Activated effector memory CD4-positive, alpha-beta T cell treated with anti-CD3 and anti-CD28 coated beads, Interleukin-2, amount 50 U/mL, for 16 hours (primary cell): ENCODE results near the gene PRRX2.
"Not testable (repeated sequence)": the region's sequence is repeated elsewhere in the genome, so short reads cannot be mapped to it uniquely, and the experiment has no call there.

ENCODE experiments used
- DNase-seq: peaks from one replicate; pipeline ENCODE4 v3.0.0-alpha.2; 2020

Gene PRRX2

GRCh38 chr9:129737479-129738274, 72.2 kb downstream of the PRRX2 start:
- DNase-seq, result peak; percentile 94

DNA sequence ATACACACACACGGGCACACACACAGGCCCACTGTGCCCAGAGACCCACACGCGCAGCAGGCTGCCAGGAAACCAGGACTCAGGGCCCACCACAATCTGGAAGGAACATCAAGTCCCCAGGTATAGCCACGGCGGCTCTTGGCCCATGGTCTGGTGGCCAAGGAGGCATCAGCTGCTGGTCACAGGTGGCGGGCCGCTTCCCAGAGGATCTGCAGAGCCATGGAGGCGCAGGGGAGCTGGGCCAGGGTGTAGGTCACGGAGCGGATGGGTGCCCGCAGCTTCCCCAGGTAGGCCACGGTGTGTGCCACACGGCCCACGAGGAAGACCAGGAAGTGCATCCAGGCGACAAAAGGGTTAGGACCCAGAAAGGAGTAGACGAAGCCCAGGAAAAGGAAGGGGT, 74.0 kb downstream of the PRRX2 start:
- no peak for DNase-seq

- DNase-seq, result no peak
Observed at GRCh38 chr9:129740174-129740573, 74.7 kb downstream of the PRRX2 start.

GRCh38 chr9:129740666-129741464, 75.4 kb downstream of the PRRX2 start:
- no peak for DNase-seq

DNA sequence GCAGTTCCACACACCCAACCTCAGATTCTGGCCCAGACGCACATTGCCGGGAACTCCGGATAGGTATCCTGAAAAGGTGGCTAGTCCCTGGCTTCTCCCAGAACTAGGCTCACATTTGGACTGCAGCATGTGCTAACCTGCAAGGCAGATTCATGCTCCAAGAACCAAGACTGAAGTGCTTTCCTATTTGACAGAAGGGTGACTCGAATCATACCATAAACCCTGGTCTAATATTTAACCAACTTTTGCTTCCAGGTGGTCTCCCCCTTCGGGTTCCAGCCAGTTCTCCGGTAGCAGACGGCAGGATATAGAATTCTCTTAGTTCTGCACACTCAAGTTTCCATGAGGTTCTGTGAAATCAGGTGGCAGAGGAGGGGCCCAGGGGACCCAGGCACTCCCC, 79.8 kb downstream of the PRRX2 start:
- DNase-seq, result no peak

- no peak for DNase-seq
Observed at GRCh38 chr9:129746092-129746777, 80.8 kb downstream of the PRRX2 start.

DNA sequence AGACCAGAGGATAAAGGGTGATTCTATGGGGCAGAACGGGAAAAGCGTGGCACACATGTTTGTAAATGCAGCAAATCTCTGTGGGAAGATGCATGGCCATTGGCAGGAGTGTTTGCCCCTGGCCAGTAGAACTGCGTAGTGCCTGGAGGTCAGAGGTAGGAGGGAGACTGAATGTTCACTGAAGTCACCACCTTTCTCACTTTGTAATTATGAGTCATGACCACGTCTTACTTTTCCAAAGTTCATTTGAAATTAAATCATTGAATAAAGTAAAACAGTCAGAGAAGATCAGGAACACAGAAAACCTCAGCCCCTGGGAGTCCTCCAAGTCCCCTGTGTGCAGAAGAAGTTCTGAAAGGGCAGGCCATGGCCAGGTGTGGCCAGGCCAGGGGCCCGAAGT, 82.8 kb downstream of the PRRX2 start:
- no peak for DNase-seq

DNA sequence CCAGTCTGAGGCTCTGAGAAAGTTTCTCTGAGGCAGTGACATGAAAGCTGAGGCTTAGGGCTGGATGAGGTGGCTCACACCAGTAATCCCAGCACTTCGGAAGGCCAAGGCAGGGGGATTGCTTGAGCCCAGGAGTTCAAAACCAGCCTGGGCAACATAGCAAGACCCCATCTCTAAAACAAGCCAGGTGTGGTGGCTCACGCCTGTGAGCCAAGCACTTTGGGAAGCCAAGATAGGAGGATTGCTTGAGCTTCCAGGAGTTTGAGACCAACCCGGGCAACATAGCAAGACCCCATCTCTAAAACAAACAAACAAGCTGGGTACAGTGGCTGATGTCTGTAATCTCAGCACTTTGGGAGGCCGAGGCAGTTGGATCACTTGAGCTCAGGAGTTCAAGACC, 83.6 kb downstream of the PRRX2 start:
- not testable (repeated sequence) for DNase-seq

DNA sequence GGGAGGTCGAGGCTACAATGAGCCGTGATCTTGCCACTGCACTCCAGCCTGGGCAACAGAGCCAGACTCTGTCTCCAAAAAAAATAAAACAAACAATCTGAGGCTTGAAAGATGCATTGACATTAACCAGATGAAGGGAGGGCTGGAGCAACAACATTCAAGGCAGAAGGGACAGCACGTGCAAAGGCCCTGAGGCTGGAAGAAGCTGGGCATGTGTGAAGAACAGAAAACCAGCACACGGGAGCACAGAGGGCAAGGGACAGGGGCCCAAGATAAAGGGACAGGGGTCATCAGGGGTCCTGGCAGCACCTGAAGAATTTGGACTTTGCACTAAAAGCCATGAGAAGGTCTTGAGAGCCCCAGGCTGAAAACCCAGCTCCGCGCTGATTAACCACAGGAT, 84.1 kb downstream of the PRRX2 start:
- DNase-seq, result no peak

GRCh38 chr9:129750013-129750638, 84.7 kb downstream of the PRRX2 start:
- DNase-seq, result no peak

GRCh38 chr9:129751841-129752801, 86.7 kb downstream of the PRRX2 start:
- DNase-seq, result no peak

- DNase-seq, result peak; percentile 79
Observed at GRCh38 chr9:129752900-129753729, 87.7 kb downstream of the PRRX2 start, which contains the start of gene PTGES. Gene PTGES, minus strand, starts transcription at chr9:129753042. Its CDS starts 30 bp downstream, at chr9:129753012.

DNA sequence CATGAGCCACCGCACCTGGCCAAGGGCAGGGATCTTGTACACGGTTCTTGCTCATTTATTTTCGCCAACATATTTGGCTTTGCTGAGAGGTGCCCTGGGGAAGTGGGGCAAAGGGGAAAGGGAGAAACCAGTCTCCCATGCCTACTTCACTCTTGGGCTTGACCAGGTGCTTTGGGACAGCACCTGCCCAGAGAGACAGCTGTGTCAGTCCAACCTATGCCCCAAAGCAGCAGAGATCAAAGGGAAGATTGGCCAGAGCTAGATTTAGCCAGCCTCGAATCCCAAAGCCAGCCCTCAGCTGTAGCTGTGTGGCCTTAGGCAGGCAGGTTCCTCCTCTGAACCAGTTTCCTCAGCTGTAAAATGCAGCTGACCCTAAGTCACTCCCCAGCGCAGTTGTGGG, 89.7 kb downstream of the PRRX2 start:
- DNase-seq, result no peak

DNA sequence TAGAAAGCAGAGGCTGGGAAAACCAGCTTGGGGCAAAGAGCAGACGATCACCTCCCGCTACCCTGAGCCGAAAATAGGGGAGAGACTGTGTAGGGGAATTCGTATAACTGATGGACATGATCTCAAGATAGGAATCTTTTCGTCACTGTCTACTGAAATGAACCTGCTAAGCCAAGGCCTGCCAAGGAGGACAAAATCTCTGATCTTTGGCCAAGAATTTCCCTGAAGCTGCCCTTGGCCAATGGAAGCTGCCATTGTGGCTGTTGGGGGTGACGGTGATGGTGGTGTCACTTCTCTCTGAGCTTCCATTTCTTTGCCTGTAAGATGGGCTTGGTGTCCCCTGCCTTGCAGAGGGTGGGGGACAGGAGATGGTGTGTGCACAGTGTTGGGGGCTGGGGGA, 90.7 kb downstream of the PRRX2 start:
- DNase-seq, result no peak

- DNase-seq, result no peak
Observed at GRCh38 chr9:129757045-129757444, 91.6 kb downstream of the PRRX2 start.

DNA sequence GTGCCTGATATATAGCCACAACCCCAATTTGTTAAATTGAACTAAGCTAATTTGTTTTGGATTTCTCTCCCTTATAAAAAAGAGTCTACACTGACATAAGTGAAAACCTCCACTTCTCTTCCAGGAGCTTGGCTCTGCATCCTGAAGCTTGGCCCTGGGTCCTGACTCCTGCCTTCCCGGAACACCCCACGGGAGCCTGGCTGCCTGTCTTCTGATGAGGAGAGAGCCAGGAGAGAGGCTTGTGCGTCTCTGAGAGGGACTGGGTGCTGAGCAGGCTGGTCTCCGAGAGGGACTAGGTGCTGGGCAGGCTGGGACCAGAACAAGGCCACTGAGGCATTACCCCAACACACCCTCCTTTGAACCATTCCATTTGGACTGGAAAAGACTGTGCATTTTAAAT, 93.9 kb downstream of the PRRX2 start:
- no peak for DNase-seq

DNA sequence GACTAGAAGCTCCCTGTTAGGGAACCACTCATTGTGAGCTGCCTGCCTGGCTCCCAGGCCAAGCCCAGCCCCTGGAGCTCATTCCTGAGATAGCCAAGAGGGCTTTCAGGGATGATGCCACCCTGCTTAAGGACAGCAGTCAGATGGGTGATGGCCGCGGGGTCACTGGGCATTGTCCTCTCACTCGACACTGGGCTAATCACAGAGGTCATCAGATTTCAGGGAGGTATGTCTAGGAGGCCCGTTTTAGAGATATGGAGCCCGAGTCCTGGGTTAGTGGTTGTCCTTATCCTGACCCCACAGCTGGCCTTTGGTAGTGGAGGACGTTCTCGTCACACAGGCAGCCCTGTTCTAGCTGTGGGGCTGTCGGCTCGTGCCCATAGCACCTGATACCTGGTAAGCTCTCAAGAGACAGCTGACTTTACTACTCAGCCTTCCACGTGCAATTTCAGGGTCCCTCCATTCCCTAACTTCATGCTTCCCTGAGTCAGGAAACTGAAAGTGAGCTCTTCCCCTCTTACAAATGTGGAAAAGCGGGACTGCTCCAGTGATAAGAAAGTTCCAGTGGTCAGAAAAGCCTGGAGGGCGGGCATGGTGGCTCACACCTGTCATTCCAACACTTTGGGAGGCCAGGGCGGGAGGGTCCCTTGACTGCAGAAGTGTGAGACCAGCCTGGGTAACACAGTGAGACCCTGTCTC, 94.5 kb downstream of the PRRX2 start:
- DNase-seq, result no peak

GRCh38 chr9:129760784-129761183, 95.3 kb downstream of the PRRX2 start:
- not testable (repeated sequence) for DNase-seq

DNA sequence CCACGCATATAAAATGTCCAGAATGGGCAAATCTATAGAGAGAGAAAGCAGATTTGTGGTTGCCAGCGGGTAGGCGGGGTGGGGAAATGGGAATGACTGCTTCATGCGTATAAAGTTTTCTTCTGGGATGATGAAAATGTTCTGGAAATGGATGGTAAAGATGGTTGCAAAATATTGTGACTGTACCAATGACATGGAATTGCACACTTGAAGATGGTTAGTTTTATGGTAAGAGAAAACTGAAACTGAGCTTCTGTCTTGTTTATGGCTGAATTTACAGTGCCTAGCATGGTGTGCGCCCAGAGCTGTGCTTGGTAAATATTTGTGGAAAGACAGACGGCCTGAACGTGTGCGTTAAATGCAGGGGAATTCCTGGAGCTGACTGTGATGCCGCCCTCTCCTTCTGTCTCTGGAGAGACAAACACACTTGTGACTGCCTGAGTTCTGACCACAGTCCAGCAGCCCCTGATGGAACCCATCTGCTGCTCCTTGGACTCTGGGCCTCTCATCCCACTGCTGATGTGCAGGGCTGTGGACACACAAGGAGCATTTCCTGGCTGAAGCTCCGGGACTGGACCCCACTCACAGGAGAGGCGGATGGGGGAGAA, 96.0 kb downstream of the PRRX2 start:
- DNase-seq, result no peak

DNA sequence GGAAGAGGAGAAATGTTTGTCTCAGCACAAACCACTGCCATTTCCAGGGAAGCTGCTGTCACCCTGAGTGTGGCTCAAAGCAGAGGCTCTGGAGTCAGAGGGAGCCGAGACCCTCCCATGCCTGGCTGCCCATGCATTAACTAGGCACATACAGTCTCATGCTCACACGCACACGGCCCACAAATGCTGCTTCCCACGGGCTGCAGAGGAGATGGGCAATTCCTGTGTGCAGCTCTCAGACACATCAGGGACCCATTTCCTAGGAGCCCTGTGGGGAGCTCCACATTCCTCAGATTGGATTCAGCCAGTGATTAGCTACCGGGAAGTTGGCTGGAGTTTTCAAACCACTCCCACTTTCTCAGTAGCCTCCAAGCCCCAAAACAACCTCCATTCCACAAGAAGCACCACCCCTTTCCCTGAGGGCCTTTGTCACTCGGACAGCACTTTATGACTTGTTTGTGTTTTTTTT, 96.5 kb downstream of the PRRX2 start:
- DNase-seq, result no peak
